Psoas muscle (tissue), 8 donors: Measurements from ENCODE around the gene OTOA. TPM values are rescaled to one million over a fixed set of nuclear protein-coding genes. Genes with fewer than 3 reads are reported as not detected.
A peak's percentile ranks its signal among the peaks of the same experiment; 100 is the strongest.

Experiments
- ATAC-seq, 4 donors: fragments of 200-7000 bp; cut with Tn5 transposase; one replicate each; pipeline ENCODE4 v1.9.1; 2020; ENCODE audit warnings: moderate library complexity in 3 of 4, mild to moderate bottlenecking in 2 of 4
- DNase-seq, 2 donors: peaks; one replicate each; pipeline ENCODE4 v3.0.0-alpha.2; 2020
- H3K27ac ChIP-seq: fragments of 200-600 bp; one replicate; pipeline ENCODE4 v1.8.0; 2022
- H3K27me3 ChIP-seq, 3 donors: fragments of 200-600 bp in 1 of 3; one replicate each; pipeline versions ENCODE4 v1.6.1 to v1.8.0; 2013 to 2022; ENCODE audit warnings: low read length in 2 of 3, mild to moderate bottlenecking in 2 of 3, moderate library complexity in 1 of 3; ENCODE audit not compliant: insufficient read depth in 3 of 3
- H3K36me3 ChIP-seq, 2 donors: fragments of 200-600 bp in 1 of 2; one replicate each; pipeline versions ENCODE4 v1.6.1 to v1.8.0; 2013 to 2022; ENCODE audit warnings: low read depth in 1 of 2, mild to moderate bottlenecking in 1 of 2, moderate library complexity in 1 of 2; ENCODE audit not compliant: insufficient read depth in 1 of 2
- H3K4me1 ChIP-seq: fragments of 200-600 bp; one replicate; pipeline ENCODE4 v1.8.0; 2022
- H3K4me3 ChIP-seq: fragments of 200-600 bp; one replicate; pipeline ENCODE4 v1.8.0; 2022; ENCODE audit warnings: mild to moderate bottlenecking
- H3K9me3 ChIP-seq: fragments of 200-600 bp; one replicate; pipeline ENCODE4 v1.8.0; 2022
- WGBS, 3 donors: extraction: QIAGEN DNeasy Blood & Tissue Kit; methylation state at CpG; one replicate each; pipeline versions ENCODE4 v1.1.6 to v1.1.7; 2013; 5-methylcytosine and 5-hydroxymethylcytosine counted together
- intact Hi-C, 2 donors: fragments of 100-400 bp; cut with DNase I; formaldehyde crosslinking; loops; one replicate each; pipeline versions ENCODE4 v1.11.0 to v1.14.2; 2022
- long read RNA-seq, 2 donors: library from polyadenylated mRNA; unstranded; transcript quantifications; one replicate each; pipeline ENCODE4 v2.0.0, GENCODE V29; 2021
- polyA plus RNA-seq, 3 donors: library from polyadenylated mRNA; stranded (reverse); fragments of 200-250 nt; gene quantifications; one replicate each; pipeline ENCODE4 v1.2.3, GENCODE V29; 2013
- total RNA-seq, 4 donors: library from RNA; stranded (reverse); fragmentation: NEBNext Ultra II Directional in 2 of 4; extraction: Animal tissue kit (Norgen Biotek cat#: 25700) in 2 of 4; gene quantifications; one replicate each; pipeline versions ENCODE4 v1.2.1 to v1.2.4, GENCODE V29; 2021 to 2023
- TF ChIP-seq, protein P1 (sequence below): fragments of 200-600 bp; IDR thresholded peaks from one replicate; pipeline ENCODE4 v1.8.0; 2022; ENCODE audit warnings: antibody characterized with exemption
- donor health status: healthy with polysubstance abuse.
- donor health status: DM: no; HTN: no; CAD: no; lungs with moderate emphysema.
- donor health status: Bipolar disorder and iron deficiency.
- donor health status: healthy.
- donor health status: DM: yes; HTN: yes; CAD: no.
- donor health status: DM: no; HTN: no; CAD: no.
- donor health status: DM: no; HTN: no; CAD: no.
- donor health status: DM: yes; HTN: yes; CAD: no.

The OTOA gene
- total RNA-seq (under 1 TPM in 2 of 4 donors, not detected in 2; 0.17 to 0.21 TPM), polyA plus RNA-seq (under 1 TPM; 0.04 to 0.06 (median 0.05) TPM)
- long read RNA-seq, donor 1, result 0 reads
- long read RNA-seq, donor 2, partial matches to known transcripts, result 0 of 1 reads
- long read RNA-seq, donor 2, other reads (novel, unspliced or antisense), result 1 of 1 reads

GRCh38 chr16:21663889-21664647 lies at the start of gene OTOA:
OTOA (plus strand) TSS chr16:21663968; CDS start chr16:21678515, 14,547 bp downstream.
- TF ChIP-seq, protein P1, sequence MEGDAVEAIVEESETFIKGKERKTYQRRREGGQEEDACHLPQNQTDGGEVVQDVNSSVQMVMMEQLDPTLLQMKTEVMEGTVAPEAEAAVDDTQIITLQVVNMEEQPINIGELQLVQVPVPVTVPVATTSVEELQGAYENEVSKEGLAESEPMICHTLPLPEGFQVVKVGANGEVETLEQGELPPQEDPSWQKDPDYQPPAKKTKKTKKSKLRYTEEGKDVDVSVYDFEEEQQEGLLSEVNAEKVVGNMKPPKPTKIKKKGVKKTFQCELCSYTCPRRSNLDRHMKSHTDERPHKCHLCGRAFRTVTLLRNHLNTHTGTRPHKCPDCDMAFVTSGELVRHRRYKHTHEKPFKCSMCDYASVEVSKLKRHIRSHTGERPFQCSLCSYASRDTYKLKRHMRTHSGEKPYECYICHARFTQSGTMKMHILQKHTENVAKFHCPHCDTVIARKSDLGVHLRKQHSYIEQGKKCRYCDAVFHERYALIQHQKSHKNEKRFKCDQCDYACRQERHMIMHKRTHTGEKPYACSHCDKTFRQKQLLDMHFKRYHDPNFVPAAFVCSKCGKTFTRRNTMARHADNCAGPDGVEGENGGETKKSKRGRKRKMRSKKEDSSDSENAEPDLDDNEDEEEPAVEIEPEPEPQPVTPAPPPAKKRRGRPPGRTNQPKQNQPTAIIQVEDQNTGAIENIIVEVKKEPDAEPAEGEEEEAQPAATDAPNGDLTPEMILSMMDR, result no peak
- peaks cover 0 to 4% of the 10 kb centered on the region in 2 donors for H3K36me3 ChIP-seq
- H3K4me3 ChIP-seq, result peak within 1 kb of the TSS; percentile 51
- WGBS, 3 donors, result 11 to 19% (median 11%) methylated on average over 24 to 45 of the region's 45 CpGs
- H3K4me1 ChIP-seq, result no peaks in the 10 kb centered on the region
- DNase-seq (no peak), ATAC-seq (peak in 1 of 4 donors; percentile 44)
- H3K9me3 ChIP-seq, result no peaks in the 10 kb centered on the region
- H3K27ac ChIP-seq, result no peak within 1 kb of the TSS
- H3K27me3 ChIP-seq, result peaks cover 0 to 33% (median 4%) of the 10 kb centered on the region in 3 donors
- intact Hi-C loops, result no loop called here

DNA sequence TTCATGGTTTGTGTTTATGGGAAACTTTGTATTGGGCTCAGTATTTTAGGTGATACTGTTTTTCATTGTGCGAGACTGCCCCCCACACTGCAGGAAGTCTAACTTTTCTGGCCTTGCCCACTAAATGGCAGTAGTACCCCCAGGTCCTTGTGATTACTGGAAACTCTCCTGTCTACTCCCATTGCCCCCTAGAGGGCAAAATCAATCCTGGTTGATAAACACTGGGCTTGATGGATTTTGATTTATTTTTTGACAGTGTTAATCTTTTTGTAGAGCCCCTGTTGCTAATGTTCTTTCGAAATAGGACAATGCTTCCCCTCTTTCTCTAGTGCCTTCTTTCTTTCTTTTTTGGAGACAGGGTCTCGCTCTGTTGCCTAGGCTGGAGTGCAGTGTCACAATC lies 48.9 kb upstream of the OTOA start:
- TF ChIP-seq, protein P1, result no peak
- Histone ChIP-seq H3K4me1 (peaks cover 36% of the 10 kb centered on the region), H3K4me3 (no peak overlapping the region), H3K36me3 (peaks cover 0 to 23% of the 10 kb centered on the region in 2 donors), H3K27ac (no peak overlapping the region), H3K9me3 (no peaks in the 10 kb centered on the region), H3K27me3 (no peaks in the 10 kb centered on the region)
- 95 to 99% (median 99%) methylated on average over 3 of the region's 3 CpGs for WGBS, 3 donors
- DNase-seq (no peak), ATAC-seq (no peak)
- intact Hi-C loops, result no loop called here

GRCh38 chr16:21617607-21618006 lies 46.2 kb upstream of the OTOA start:
- intact Hi-C loops, result no loop called here
- 91 to 98% (median 96%) methylated on average over 3 of the region's 3 CpGs for WGBS, 3 donors
- no peak overlapping the region for H3K4me3 ChIP-seq
- H3K27ac ChIP-seq, result no peak overlapping the region
- TF ChIP-seq, protein P1, result no peak
- H3K9me3 ChIP-seq, result no peaks in the 10 kb centered on the region
- no peaks in the 10 kb centered on the region for H3K27me3 ChIP-seq
- ATAC-seq (no peak), DNase-seq (no peak)
- H3K4me1 ChIP-seq, result peaks cover 11% of the 10 kb centered on the region
- H3K36me3 ChIP-seq, result peaks cover 0 to 25% of the 10 kb centered on the region in 2 donors

DNA sequence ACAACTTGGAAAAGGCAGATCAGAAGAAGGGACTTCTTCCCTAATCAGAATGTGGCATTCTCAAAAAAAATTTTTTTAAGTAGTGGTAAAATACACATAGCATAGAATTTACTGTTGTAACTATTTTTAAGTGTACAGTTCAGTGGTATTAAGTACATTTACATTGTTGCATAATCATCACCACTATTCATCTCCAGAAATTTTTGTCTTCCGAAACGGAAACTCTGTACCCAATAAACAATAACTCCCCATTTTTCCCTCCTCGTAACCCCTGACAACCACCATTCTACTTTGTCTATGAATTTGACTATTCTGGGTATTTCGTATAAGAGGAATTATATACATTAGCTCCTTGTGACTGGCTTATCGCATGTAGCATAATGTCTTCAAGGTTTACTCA lies 45.5 kb upstream of the OTOA start:
- intact Hi-C loops, result no loop called here
- DNase-seq (no peak), ATAC-seq (no peak)
- TF ChIP-seq, protein P1, result no peak
- 97 to 98% (median 97%) methylated on average over 5 of the region's 5 CpGs for WGBS, 3 donors
- Histone ChIP-seq H3K36me3 (peaks cover 0 to 26% of the 10 kb centered on the region in 2 donors), H3K4me3 (no peak overlapping the region), H3K27me3 (no peaks in the 10 kb centered on the region), H3K27ac (no peak overlapping the region), H3K4me1 (peaks cover 8% of the 10 kb centered on the region), H3K9me3 (no peaks in the 10 kb centered on the region)
